Left lung (tissue), 14 donors: ENCODE results near the gene ANK2. TPM values are rescaled to one million over a fixed set of nuclear protein-coding genes. Genes with fewer than 3 reads are reported as not detected.

ENCODE experiments used
- ATAC-seq: fragments of 200-7000 bp; cut with Tn5 transposase; one replicate; pipeline ENCODE4 v1.9.1; 2020; ENCODE audit warnings: moderate library complexity
- DNase-seq, 4 donors: peaks; one replicate each; pipeline ENCODE4 v3.0.0-alpha.2; 2013 to 2020
- H3K27ac ChIP-seq, 2 donors: fragments of 200-600 bp; sonication (generic) in 1 of 2; one replicate each; pipeline versions ENCODE4 v1.5.0 to v1.8.0; 2020 to 2021
- H3K27me3 ChIP-seq, 2 donors: fragments of 200-600 bp; sonication (generic) in 1 of 2; one replicate each; pipeline versions ENCODE4 v1.5.0 to v1.8.0; 2020 to 2021
- H3K36me3 ChIP-seq, 2 donors: fragments of 200-600 bp; sonication (generic) in 1 of 2; one replicate each; pipeline versions ENCODE4 v1.5.0 to v1.8.0; 2020 to 2021
- H3K4me1 ChIP-seq, 2 donors: fragments of 200-600 bp; one replicate each; pipeline ENCODE4 v1.8.0; 2021
- H3K4me3 ChIP-seq, 2 donors: fragments of 200-600 bp; sonication (generic) in 1 of 2; one replicate each; pipeline versions ENCODE4 v1.5.0 to v1.8.0; 2020 to 2021; ENCODE audit warnings: mild to moderate bottlenecking in 1 of 2
- H3K9me3 ChIP-seq, 2 donors: fragments of 200-600 bp; sonication (generic) in 1 of 2; one replicate each; pipeline versions ENCODE4 v1.5.0 to v1.8.0; 2020 to 2021
- intact Hi-C, 2 donors: fragments of 100-400 bp; cut with DNase I; formaldehyde crosslinking; loops; one replicate each; pipeline versions ENCODE4 v1.11.2 to v1.14.2; 2022
- long read RNA-seq, 12 donors: library from polyadenylated mRNA in 2 of 12; unstranded in 2 of 12; transcript quantifications; one replicate each; pipeline ENCODE4 v2.0.0 and lab custom pipeline, GENCODE V29; 2019 to 2026
- polyA plus RNA-seq, 6 donors: library from polyadenylated mRNA; unstranded; fragments of 120-200 nt; gene quantifications; one replicate each; pipeline ENCODE4 v1.2.1, GENCODE V29; 2013; ENCODE audit not compliant: insufficient read length in 6 of 6
- total RNA-seq, 2 donors: library from RNA; stranded (reverse); fragmentation: NEBNext Ultra II Directional; extraction: Animal tissue kit (Norgen Biotek cat#: 25700); gene quantifications; one replicate each; pipeline ENCODE4 v1.2.1, GENCODE V29; 2021
- TF ChIP-seq, protein P1 (sequence below), 2 donors: fragments of 200-600 bp; sonication (generic) in 1 of 2; IDR thresholded peaks; one replicate each; pipeline versions ENCODE4 v1.5.0 to v1.8.0; 2021; ENCODE audit warnings: antibody characterized with exemption in 2 of 2
- donor health status: DM: no; HTN: yes; CAD: no.
- donor health status: DM: no; HTN: no; CAD: no.

ANK2 gene
- total RNA-seq (10 to 100 TPM; 31.3 to 31.5 TPM), polyA plus RNA-seq (10 to 100 TPM; 18.2 to 33.2 (median 25.9) TPM)
- long read RNA-seq, donor 1, partial matches to known transcripts: 1,280 of 1,280 reads
- long read RNA-seq, donor 1, other reads (novel, unspliced or antisense): 0 of 1,280 reads
- long read RNA-seq, donor 2, partial matches to known transcripts: 5,561 of 5,561 reads
- long read RNA-seq, donor 2, other reads (novel, unspliced or antisense): 0 of 5,561 reads
- long read RNA-seq, donor 3: 0 reads
- long read RNA-seq, donor 4, partial matches to known transcripts: 3 of 4 reads
- long read RNA-seq, donor 4, other reads (novel, unspliced or antisense): 1 of 4 reads
- long read RNA-seq, donor 5, partial matches to known transcripts: 0 of 1 reads
- long read RNA-seq, donor 5, other reads (novel, unspliced or antisense): 0 of 1 reads
- long read RNA-seq, donor 6: 0 reads
- long read RNA-seq, donor 7, full-length matches to known transcripts: 1 of 1 reads
- long read RNA-seq, donor 7, partial matches to known transcripts: 0 of 1 reads
- long read RNA-seq, donor 7, other reads (novel, unspliced or antisense): 0 of 1 reads
- long read RNA-seq, donor 8: 0 reads
- long read RNA-seq, donor 9: 0 reads
- long read RNA-seq, donor 10: 0 reads
- long read RNA-seq, donor 11, partial matches to known transcripts: 2,134 of 2,136 reads
- long read RNA-seq, donor 11, other reads (novel, unspliced or antisense): 0 of 2,136 reads
- long read RNA-seq, donor 12: 0 reads

GRCh38 chr4:113049421-113050370 is at the start of gene ANK2:
Gene ANK2 (plus strand): TSS chr4:113049653. CDS start chr4:113049729, 76 bp downstream.
- TF ChIP-seq, protein P1, sequence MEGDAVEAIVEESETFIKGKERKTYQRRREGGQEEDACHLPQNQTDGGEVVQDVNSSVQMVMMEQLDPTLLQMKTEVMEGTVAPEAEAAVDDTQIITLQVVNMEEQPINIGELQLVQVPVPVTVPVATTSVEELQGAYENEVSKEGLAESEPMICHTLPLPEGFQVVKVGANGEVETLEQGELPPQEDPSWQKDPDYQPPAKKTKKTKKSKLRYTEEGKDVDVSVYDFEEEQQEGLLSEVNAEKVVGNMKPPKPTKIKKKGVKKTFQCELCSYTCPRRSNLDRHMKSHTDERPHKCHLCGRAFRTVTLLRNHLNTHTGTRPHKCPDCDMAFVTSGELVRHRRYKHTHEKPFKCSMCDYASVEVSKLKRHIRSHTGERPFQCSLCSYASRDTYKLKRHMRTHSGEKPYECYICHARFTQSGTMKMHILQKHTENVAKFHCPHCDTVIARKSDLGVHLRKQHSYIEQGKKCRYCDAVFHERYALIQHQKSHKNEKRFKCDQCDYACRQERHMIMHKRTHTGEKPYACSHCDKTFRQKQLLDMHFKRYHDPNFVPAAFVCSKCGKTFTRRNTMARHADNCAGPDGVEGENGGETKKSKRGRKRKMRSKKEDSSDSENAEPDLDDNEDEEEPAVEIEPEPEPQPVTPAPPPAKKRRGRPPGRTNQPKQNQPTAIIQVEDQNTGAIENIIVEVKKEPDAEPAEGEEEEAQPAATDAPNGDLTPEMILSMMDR (IDR thresholded peaks at IDR 0.05): no peak
- intact Hi-C loops: no loop called here
- Histone ChIP-seq H3K36me3 (no peaks in the 10 kb centered on the region), H3K27me3 (no peaks in the 10 kb centered on the region), H3K27ac (no peak within 1 kb of the TSS), H3K9me3 (peaks cover 0 to under 1% of the 10 kb centered on the region in 2 donors), H3K4me1 (no peaks in the 10 kb centered on the region), H3K4me3 (no peak within 1 kb of the TSS)
- peak; percentile 41 for ATAC-seq
- peak in 1 of 4 donors; percentile 28 for DNase-seq

DNA sequence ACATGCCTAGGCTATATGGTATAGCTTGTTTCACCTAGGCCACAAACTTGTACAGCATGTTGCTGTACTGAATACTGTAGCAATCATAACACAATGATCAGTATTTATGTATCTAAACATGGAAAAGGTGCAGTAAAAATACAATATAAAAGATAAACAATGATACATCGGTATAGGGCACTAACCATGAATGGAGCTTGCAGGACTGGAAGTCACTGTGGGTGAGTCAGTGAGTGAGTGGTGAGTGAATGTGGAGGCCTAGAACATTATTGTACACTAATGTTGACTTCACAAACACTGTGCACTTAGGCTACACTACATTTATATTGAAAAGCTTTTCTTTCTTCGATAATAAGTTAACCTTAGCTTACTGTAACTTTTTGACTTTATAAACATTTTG is 45.6 kb upstream of the ANK2 start:
- DNase-seq (no peak), ATAC-seq (no peak)
- Histone ChIP-seq H3K9me3 (no peaks in the 10 kb centered on the region), H3K4me1 (no peaks in the 10 kb centered on the region), H3K36me3 (no peaks in the 10 kb centered on the region), H3K27ac (no peak overlapping the region), H3K4me3 (no peak overlapping the region), H3K27me3 (no peaks in the 10 kb centered on the region)
- TF ChIP-seq, protein P1 (IDR thresholded peaks at IDR 0.05): no peak
- intact Hi-C loops: no loop called here

- intact Hi-C loops: no loop called here
- TF ChIP-seq, protein P1 (IDR thresholded peaks at IDR 0.05): no peak
- Histone ChIP-seq H3K27me3 (no peaks in the 10 kb centered on the region), H3K36me3 (no peaks in the 10 kb centered on the region), H3K4me3 (no peak overlapping the region), H3K9me3 (no peaks in the 10 kb centered on the region), H3K4me1 (no peaks in the 10 kb centered on the region), H3K27ac (no peak overlapping the region)
- DNase-seq: no peak
- ATAC-seq: no peak
These were observed 44.8 kb upstream of the ANK2 start for GRCh38 chr4:113004655-113005054.

GRCh38 chr4:113006632-113007031 is 42.8 kb upstream of the ANK2 start:
- H3K27ac ChIP-seq: no peak overlapping the region
- intact Hi-C loops: no loop called here
- H3K36me3 ChIP-seq: no peaks in the 10 kb centered on the region
- ATAC-seq (no peak), DNase-seq (no peak)
- no peaks in the 10 kb centered on the region for H3K9me3 ChIP-seq
- H3K4me3 ChIP-seq: no peak overlapping the region
- H3K27me3 ChIP-seq: no peaks in the 10 kb centered on the region
- TF ChIP-seq, protein P1 (IDR thresholded peaks at IDR 0.05): no peak
- H3K4me1 ChIP-seq: no peaks in the 10 kb centered on the region
